Trophoblast cell (in vitro differentiated cells and primary cell): ENCODE results near the gene FEV.

ENCODE experiments used
- DNase-seq, 2 donors: peaks; one replicate each; pipeline ENCODE4 v3.0.0-alpha.2; 2016
- H2AFZ ChIP-seq: 2 replicates; pipeline ENCODE4 v1.6.1; 2013; ENCODE audit warnings: low read length, moderate library complexity, mild to moderate bottlenecking; ENCODE audit not compliant: insufficient read depth, poor library complexity
- H2AK5ac ChIP-seq: 2 replicates; pipeline ENCODE4 v1.6.1; 2013; ENCODE audit warnings: mild to moderate bottlenecking, low read length
- H2BK120ac ChIP-seq: 2 replicates; pipeline ENCODE4 v1.6.1; 2013; ENCODE audit warnings: low read length, mild to moderate bottlenecking, moderate library complexity; ENCODE audit not compliant: insufficient read depth, poor library complexity
- H2BK12ac ChIP-seq: 2 replicates; pipeline ENCODE4 v1.6.1; 2013; ENCODE audit warnings: mild to moderate bottlenecking, low read length, moderate library complexity
- H2BK5ac ChIP-seq: 2 replicates; pipeline ENCODE4 v1.6.1; 2013; ENCODE audit warnings: low read length, low read depth, moderate library complexity, mild to moderate bottlenecking; ENCODE audit not compliant: poor library complexity
- H3K14ac ChIP-seq: 2 replicates; pipeline ENCODE4 v1.6.1; 2013; ENCODE audit warnings: mild to moderate bottlenecking, low read length
- H3K18ac ChIP-seq: 2 replicates; pipeline ENCODE4 v1.6.1; 2013; ENCODE audit warnings: mild to moderate bottlenecking, low read length
- H3K23ac ChIP-seq: 2 replicates; pipeline ENCODE4 v1.6.1; 2013; ENCODE audit warnings: low read length
- H3K27ac ChIP-seq: 2 replicates; pipeline ENCODE4 v1.5.1; 2013; ENCODE audit warnings: low read depth, mild to moderate bottlenecking, inconsistent platforms, low read length, moderate library complexity
- H3K27me3 ChIP-seq: 2 replicates; pipeline ENCODE4 v1.6.1; 2013; ENCODE audit warnings: inconsistent platforms, mild to moderate bottlenecking, low read length, moderate library complexity; ENCODE audit not compliant: insufficient read depth
- H3K36me3 ChIP-seq, 2 experiments: 1 replicate in 1 of 2; 2 replicates in 1 of 2; pipeline ENCODE4 v1.6.1; 2013; ENCODE audit warnings: low read length in 2 of 2, mild to moderate bottlenecking in 2 of 2, moderate library complexity in 1 of 2; ENCODE audit not compliant: insufficient read depth in 2 of 2, control insufficient read depth in 1 of 2
- H3K4ac ChIP-seq: 2 replicates; pipeline ENCODE4 v1.6.1; 2013; ENCODE audit warnings: low read depth, mild to moderate bottlenecking, low read length, moderate library complexity
- H3K4me1 ChIP-seq, 2 experiments: 1 replicate in 1 of 2; 2 replicates in 1 of 2; pipeline ENCODE4 v1.6.1; 2013; ENCODE audit warnings: low read length in 2 of 2, mild to moderate bottlenecking in 2 of 2, moderate library complexity in 1 of 2; ENCODE audit not compliant: insufficient read depth in 2 of 2, control insufficient read depth in 1 of 2
- H3K4me2 ChIP-seq: 2 replicates; pipeline ENCODE4 v1.6.1; 2013; ENCODE audit warnings: inconsistent platforms, mild to moderate bottlenecking, low read length, moderate library complexity
- H3K4me3 ChIP-seq: 2 replicates; pipeline ENCODE4 v1.5.1; 2013; ENCODE audit warnings: mild to moderate bottlenecking, low read depth, low read length, inconsistent platforms
- H3K79me1 ChIP-seq: one replicate; pipeline ENCODE4 v1.6.1; 2013; ENCODE audit warnings: low read length
- H3K79me2 ChIP-seq: 2 replicates; pipeline ENCODE4 v1.6.1; 2013; ENCODE audit warnings: low read length, mild to moderate bottlenecking; ENCODE audit not compliant: control insufficient read depth, insufficient read depth, poor library complexity
- H3K9ac ChIP-seq: 2 replicates; pipeline ENCODE4 v1.6.1; 2013; ENCODE audit warnings: mild to moderate bottlenecking, low read length
- H3K9me3 ChIP-seq: 2 replicates; pipeline ENCODE4 v1.6.1; 2013; ENCODE audit warnings: low read depth, mild to moderate bottlenecking, control low read depth, inconsistent platforms, low read length; ENCODE audit not compliant: insufficient read depth
- H4K12ac ChIP-seq: 2 replicates; pipeline ENCODE4 v1.6.1; 2013; ENCODE audit warnings: low read depth, mild to moderate bottlenecking, low read length, moderate library complexity
- H4K8ac ChIP-seq: 2 replicates; pipeline ENCODE4 v1.6.1; 2013; ENCODE audit warnings: low read depth, mild to moderate bottlenecking, low read length, moderate library complexity
- H4K91ac ChIP-seq: one replicate; pipeline ENCODE4 v1.6.1; 2013; ENCODE audit warnings: low read depth, mild to moderate bottlenecking, low read length, moderate library complexity
- WGBS: extraction: QIAGEN DNeasy Blood & Tissue Kit; methylation state at CpG from one replicate; pipeline ENCODE4 v1.1.7; 2013; ENCODE audit warnings: missing lambda C conversion rate; ENCODE audit not compliant: insufficient read length, insufficient coverage; ENCODE audit errors: extremely low coverage; 5-methylcytosine and 5-hydroxymethylcytosine counted together

FEV gene

DNA sequence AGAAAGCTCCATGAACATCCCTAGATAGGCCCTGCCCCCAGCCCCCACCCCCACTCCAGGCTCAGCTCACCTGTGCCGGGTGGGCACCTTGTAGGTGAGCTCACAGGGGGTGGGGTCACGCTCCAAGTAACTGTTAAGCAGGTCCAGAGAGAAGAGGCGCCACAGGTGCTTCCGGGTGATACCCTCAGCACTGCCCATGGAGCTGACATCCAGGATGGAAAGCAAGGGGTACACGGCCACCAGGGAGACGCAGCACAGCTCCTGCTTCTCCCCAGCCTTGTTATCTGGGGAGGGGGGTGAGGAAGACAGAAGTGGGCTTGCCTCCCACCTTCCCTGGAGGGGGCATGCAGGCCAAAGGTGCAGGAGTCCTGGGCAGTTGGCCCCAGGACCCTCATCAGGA, 34.5 kb upstream of the FEV start:
- no peak overlapping the region for H3K4me2 ChIP-seq
- H3K23ac ChIP-seq = no peak overlapping the region
- no peak overlapping the region for H3K14ac ChIP-seq
- no peak overlapping the region for H3K4me3 ChIP-seq
- no peaks in the 10 kb centered on the region for H3K79me2 ChIP-seq
- DNase-seq = no peak
- peaks cover 2 to 3% of the 10 kb centered on the region in 2 experiments for H3K4me1 ChIP-seq
- H3K18ac ChIP-seq = no peak overlapping the region
- no peak overlapping the region for H2AFZ ChIP-seq
- H3K27ac ChIP-seq = no peak overlapping the region
- no peaks in the 10 kb centered on the region for H3K79me1 ChIP-seq
- no CpG with 5 or more reads among the region's 6 CpGs for WGBS
- H4K12ac ChIP-seq = no peak overlapping the region
- H3K4ac ChIP-seq = no peak overlapping the region
- no peak overlapping the region for H4K8ac ChIP-seq
- no peaks in the 10 kb centered on the region for H3K36me3 ChIP-seq
- H2BK120ac ChIP-seq = no peak overlapping the region
- H2BK12ac ChIP-seq = no peak overlapping the region
- peaks cover 2% of the 10 kb centered on the region for H3K27me3 ChIP-seq
- H2AK5ac ChIP-seq = no peak overlapping the region
- H4K91ac ChIP-seq = no peak overlapping the region
- no peak overlapping the region for H2BK5ac ChIP-seq
- H3K9ac ChIP-seq = no peak overlapping the region
- H3K9me3 ChIP-seq = peaks cover 5% of the 10 kb centered on the region

DNA sequence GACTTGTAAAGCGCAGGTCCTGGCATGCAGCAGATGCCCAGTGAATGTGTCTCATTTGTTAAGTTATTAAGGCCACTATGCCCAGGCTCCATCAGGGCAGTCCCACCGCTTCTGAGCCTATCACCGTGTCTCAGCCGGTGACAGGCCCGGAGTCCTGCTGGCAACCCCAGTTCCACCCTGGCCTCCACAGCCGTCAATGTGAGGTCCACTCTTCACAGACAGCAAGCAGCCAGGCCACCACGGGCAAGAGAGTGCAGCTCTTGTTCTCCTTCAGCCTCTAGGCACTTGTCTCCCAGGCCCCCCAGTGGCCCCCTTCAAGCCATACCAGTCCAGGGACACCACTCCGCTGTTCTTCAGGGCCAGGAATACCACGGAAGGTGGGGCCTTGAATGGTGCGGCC, 33.7 kb upstream of the FEV start:
- Histone ChIP-seq H4K12ac (no peak overlapping the region), H3K79me2 (no peaks in the 10 kb centered on the region), H2AK5ac (no peak overlapping the region), H4K8ac (no peak overlapping the region), H2AFZ (no peak overlapping the region), H3K14ac (no peak overlapping the region), H3K4me3 (no peak overlapping the region), H3K9ac (no peak overlapping the region), H3K36me3 (no peaks in the 10 kb centered on the region), H4K91ac (no peak overlapping the region), H2BK120ac (no peak overlapping the region), H3K27ac (no peak overlapping the region), H2BK12ac (no peak overlapping the region), H3K9me3 (peaks cover 3% of the 10 kb centered on the region), H2BK5ac (no peak overlapping the region), H3K79me1 (no peaks in the 10 kb centered on the region), H3K18ac (no peak overlapping the region), H3K4me2 (no peak overlapping the region), H3K27me3 (peaks cover 2% of the 10 kb centered on the region), H3K4ac (no peak overlapping the region), H3K23ac (no peak overlapping the region), H3K4me1 (no peaks in the 10 kb centered on the region)
- DNase-seq = no peak
- no CpG with 5 or more reads among the region's 10 CpGs for WGBS

DNA sequence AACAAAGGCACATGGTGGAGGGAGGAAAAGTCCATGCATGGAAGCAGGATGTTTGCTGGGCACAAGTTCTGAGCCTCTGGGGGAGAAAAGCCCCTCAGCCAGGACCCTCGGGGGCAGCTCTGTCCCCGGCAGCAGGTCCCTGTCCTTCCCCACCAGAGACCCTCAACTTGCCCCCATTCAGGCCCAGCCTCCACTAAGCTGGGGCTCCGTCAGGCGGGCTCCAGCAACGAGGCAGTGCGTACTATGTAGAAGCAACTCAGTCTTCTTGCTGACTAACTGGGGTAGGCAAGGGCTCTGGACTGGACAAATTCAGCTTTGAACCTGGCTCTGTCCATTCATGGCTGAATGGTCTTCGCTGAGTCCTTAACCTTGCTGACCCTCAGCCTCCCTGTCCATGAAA, 33.3 kb upstream of the FEV start:
- no peak overlapping the region for H3K27ac ChIP-seq
- H4K12ac ChIP-seq = no peak overlapping the region
- H2AK5ac ChIP-seq = no peak overlapping the region
- H2BK5ac ChIP-seq = no peak overlapping the region
- H3K27me3 ChIP-seq = peaks cover 2% of the 10 kb centered on the region
- H2AFZ ChIP-seq = no peak overlapping the region
- peaks cover 3% of the 10 kb centered on the region for H3K9me3 ChIP-seq
- no peaks in the 10 kb centered on the region for H3K4me1 ChIP-seq
- no CpG with 5 or more reads among the region's 7 CpGs for WGBS
- H4K91ac ChIP-seq = no peak overlapping the region
- no peaks in the 10 kb centered on the region for H3K79me2 ChIP-seq
- H4K8ac ChIP-seq = no peak overlapping the region
- H3K4ac ChIP-seq = no peak overlapping the region
- H3K79me1 ChIP-seq = no peaks in the 10 kb centered on the region
- H3K4me3 ChIP-seq = no peak overlapping the region
- H3K36me3 ChIP-seq = no peaks in the 10 kb centered on the region
- no peak overlapping the region for H3K14ac ChIP-seq
- H3K18ac ChIP-seq = no peak overlapping the region
- no peak overlapping the region for H2BK12ac ChIP-seq
- H3K4me2 ChIP-seq = no peak overlapping the region
- no peak overlapping the region for H3K9ac ChIP-seq
- no peak for DNase-seq
- no peak overlapping the region for H2BK120ac ChIP-seq
- H3K23ac ChIP-seq = no peak overlapping the region

DNA sequence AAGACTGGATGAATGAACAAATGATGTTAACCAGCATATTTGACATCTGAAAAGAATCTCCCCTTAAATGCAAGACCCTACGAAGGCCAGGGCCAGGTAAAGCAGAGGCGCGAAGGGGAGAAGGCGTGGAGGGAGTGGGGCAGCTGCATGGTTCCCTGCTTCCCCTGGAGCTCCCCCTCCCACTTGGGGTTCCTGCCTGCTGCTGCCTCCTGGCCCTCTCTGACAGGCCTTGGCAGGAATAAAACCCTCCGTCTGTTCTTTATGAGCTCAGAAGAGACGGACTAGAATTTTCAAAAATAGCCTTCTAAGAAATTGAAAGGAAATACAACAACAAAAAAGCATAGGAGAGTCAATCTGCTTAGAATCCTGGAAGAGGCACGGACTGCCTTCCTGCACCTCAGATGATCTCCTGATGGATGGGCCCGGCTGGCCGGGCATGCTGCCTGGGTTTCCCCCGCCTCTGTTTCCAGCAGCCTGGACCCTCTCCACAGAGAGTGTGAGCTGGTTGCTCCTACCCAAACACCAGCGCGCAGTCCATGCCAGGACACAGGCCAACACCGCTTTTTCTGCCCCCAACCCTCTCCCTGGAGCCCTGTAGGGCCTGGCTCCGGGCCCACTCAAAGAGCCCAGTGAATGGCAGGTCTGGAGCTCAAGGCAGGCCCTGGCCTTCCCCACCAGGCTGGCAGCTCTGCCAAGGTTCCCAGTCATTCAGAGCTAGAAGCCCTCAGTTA, 32.4 kb upstream of the FEV start:
- no peak overlapping the region for H3K4me3 ChIP-seq
- no peaks in the 10 kb centered on the region for H3K36me3 ChIP-seq
- no peak overlapping the region for H2BK12ac ChIP-seq
- H2BK5ac ChIP-seq = no peak overlapping the region
- WGBS = no CpG with 5 or more reads among the region's 14 CpGs
- no peak overlapping the region for H2AFZ ChIP-seq
- no peak overlapping the region for H3K4ac ChIP-seq
- H3K18ac ChIP-seq = no peak overlapping the region
- DNase-seq = no peak
- H3K27ac ChIP-seq = no peak overlapping the region
- peaks cover 2% of the 10 kb centered on the region for H3K27me3 ChIP-seq
- H2BK120ac ChIP-seq = no peak overlapping the region
- no peak overlapping the region for H4K91ac ChIP-seq
- no peak overlapping the region for H3K14ac ChIP-seq
- no peaks in the 10 kb centered on the region for H3K79me1 ChIP-seq
- H4K12ac ChIP-seq = no peak overlapping the region
- H2AK5ac ChIP-seq = no peak overlapping the region
- H3K9ac ChIP-seq = no peak overlapping the region
- H4K8ac ChIP-seq = no peak overlapping the region
- H3K79me2 ChIP-seq = no peaks in the 10 kb centered on the region
- no peaks in the 10 kb centered on the region for H3K4me1 ChIP-seq
- H3K9me3 ChIP-seq = peaks cover 5% of the 10 kb centered on the region
- no peak overlapping the region for H3K4me2 ChIP-seq
- no peak overlapping the region for H3K23ac ChIP-seq
